Activated T-helper 1 cell treated with anti-CD3 and anti-CD28 coated beads, Interleukin-12 subunit alpha, Interleukin-12 subunit beta, Interleukin-2, Interleukin-4 antibody, amounts not matched to agents 30 ng/mL and 10 ng/mL and 1 ng/mL, durations not matched to agents 14 hours and 24 hours and 36 hours (primary cell): ENCODE measurements around the gene ALG2. TPM values are rescaled to one million over a fixed set of nuclear protein-coding genes. Genes with fewer than 3 reads are reported as not detected.

Experiments used
- DNase-seq: peaks from one replicate; pipeline ENCODE4 v3.0.0; 2021; ENCODE audit warnings: low spot score
- H3K27ac Mint-ChIP-seq: one replicate; pipeline ENCODE4 v1.8.0; 2021; ENCODE audit warnings: mild to moderate bottlenecking, mixed read lengths
- H3K27me3 Mint-ChIP-seq: one replicate; pipeline ENCODE4 v1.8.0; 2022; ENCODE audit warnings: mild to moderate bottlenecking, moderate library complexity, mixed read lengths; ENCODE audit not compliant: insufficient read depth
- H3K36me3 Mint-ChIP-seq: one replicate; pipeline ENCODE4 v1.8.0; 2021; ENCODE audit warnings: low read depth, mixed read lengths
- H3K4me1 Mint-ChIP-seq: one replicate; pipeline ENCODE4 v1.8.0; 2021; ENCODE audit warnings: low read depth, mixed read lengths
- H3K4me3 Mint-ChIP-seq: one replicate; pipeline ENCODE4 v1.8.0; 2021; ENCODE audit warnings: mild to moderate bottlenecking, moderate library complexity, mixed read lengths
- H3K9me3 Mint-ChIP-seq: one replicate; pipeline ENCODE4 v1.8.0; 2021; ENCODE audit warnings: mixed read lengths
- intact Hi-C: fragments of 100-400 bp; cut with micrococcal nuclease; formaldehyde crosslinking; loops from one replicate; pipeline ENCODE4 v1.15.1; 2024
- total RNA-seq: library from RNA; stranded (reverse); gene quantifications from 2 replicates; pipeline ENCODE4 v1.2.3, GENCODE V29; 2022

Gene ALG2, protein sequence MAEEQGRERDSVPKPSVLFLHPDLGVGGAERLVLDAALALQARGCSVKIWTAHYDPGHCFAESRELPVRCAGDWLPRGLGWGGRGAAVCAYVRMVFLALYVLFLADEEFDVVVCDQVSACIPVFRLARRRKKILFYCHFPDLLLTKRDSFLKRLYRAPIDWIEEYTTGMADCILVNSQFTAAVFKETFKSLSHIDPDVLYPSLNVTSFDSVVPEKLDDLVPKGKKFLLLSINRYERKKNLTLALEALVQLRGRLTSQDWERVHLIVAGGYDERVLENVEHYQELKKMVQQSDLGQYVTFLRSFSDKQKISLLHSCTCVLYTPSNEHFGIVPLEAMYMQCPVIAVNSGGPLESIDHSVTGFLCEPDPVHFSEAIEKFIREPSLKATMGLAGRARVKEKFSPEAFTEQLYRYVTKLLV
- 37.6 and 39.7 TPM in 2 replicates for total RNA-seq

DNA sequence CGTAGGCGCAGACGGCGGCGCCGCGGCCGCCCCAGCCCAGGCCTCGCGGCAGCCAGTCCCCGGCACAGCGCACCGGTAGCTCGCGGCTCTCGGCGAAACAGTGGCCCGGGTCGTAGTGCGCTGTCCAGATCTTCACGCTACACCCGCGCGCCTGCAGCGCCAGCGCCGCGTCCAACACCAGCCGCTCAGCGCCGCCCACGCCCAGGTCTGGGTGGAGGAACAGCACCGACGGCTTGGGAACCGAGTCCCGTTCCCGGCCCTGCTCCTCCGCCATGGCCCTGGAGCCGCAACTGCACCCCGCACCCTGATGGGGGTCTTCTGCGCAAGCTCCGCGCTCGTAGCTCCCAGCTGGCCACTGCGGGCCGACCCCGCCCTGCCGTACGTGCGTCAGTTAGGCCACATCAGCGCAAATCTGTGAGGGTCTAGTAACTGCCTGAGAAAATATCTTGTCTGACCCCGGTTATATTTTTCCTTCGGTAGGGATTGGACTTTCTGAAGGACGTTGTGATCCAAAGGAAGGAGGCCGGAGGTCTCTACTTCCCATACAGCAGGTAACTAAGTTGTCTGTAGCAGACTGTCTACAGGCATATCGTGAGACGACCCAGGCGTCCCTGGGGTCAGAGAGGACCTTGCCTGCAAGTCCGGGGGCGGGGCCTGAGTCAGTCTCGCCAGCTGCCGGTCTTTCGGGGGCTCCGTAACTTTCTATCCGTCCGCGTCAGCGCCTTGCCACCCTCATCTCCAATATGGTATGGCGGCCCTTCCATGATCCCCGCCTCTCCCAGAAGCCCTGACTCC, at the start of gene ALG2, which contains the start of gene SEC61B:
TSS of gene ALG2 (minus strand) at position 322 of the 795 bp plus-strand sequence. CDS start at position 274, 48 bp downstream.
TSS of gene SEC61B (plus strand) at position 662 of the 795 bp plus-strand sequence. CDS start at position 744, 82 bp downstream.
- H3K27me3 Mint-ChIP-seq, result no peaks in the 10 kb centered on the region
- peaks cover 67% of the 10 kb centered on the region for H3K4me1 Mint-ChIP-seq
- intact Hi-C loops, result loop anchor here (1.0 to 10.0 kb wide), 12 partner anchors 14 to 1375 kb away; partner anchors contain the start of genes INVS, TEX10, TGFBR1 and TRIM14
- peak; percentile 89 for DNase-seq
- H3K9me3 Mint-ChIP-seq, result no peaks in the 10 kb centered on the region
- H3K27ac Mint-ChIP-seq, result peak within 1 kb of the TSS; percentile 98
- peaks cover 58% of the 10 kb centered on the region for H3K36me3 Mint-ChIP-seq
- peak within 1 kb of the TSS; percentile 99 for H3K4me3 Mint-ChIP-seq

DNA sequence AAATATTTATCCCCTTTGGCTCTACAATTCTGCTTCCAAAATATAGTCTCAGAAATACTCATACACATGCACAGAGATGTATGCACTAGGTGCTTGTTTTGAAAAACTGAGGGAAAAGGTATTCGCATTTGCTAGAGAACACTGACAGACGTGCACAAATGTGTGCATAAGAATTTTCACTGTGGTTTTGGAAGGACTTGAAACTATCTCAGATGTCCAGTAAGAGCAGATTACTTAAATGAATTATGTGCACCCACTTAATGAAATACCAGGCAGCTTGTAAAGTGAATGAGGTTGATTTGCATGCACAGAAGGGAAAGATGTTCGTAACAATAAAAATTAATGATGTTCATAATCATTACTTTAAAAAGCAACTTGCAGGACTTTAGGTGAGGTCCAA, 48.7 kb upstream of the ALG2 start:
- H3K27ac Mint-ChIP-seq, result no peak overlapping the region
- DNase-seq, result no peak
- peaks cover 16% of the 10 kb centered on the region for H3K27me3 Mint-ChIP-seq
- no peaks in the 10 kb centered on the region for H3K36me3 Mint-ChIP-seq
- no peaks in the 10 kb centered on the region for H3K9me3 Mint-ChIP-seq
- no peak overlapping the region for H3K4me3 Mint-ChIP-seq
- intact Hi-C loops, result no loop called here
- H3K4me1 Mint-ChIP-seq, result peaks cover 14% of the 10 kb centered on the region

GRCh38 chr9:99269416-99269815, 47.7 kb upstream of the ALG2 start:
- Mint-ChIP-seq H3K36me3 (no peaks in the 10 kb centered on the region), H3K27me3 (peaks cover 16% of the 10 kb centered on the region), H3K27ac (no peak overlapping the region), H3K9me3 (no peaks in the 10 kb centered on the region), H3K4me3 (no peak overlapping the region), H3K4me1 (peaks cover 14% of the 10 kb centered on the region)
- intact Hi-C loops, result loop anchor here (5.0 kb wide), 1 partner anchor 87 kb away; no protein-coding TSS in a partner anchor
- no peak for DNase-seq

DNA sequence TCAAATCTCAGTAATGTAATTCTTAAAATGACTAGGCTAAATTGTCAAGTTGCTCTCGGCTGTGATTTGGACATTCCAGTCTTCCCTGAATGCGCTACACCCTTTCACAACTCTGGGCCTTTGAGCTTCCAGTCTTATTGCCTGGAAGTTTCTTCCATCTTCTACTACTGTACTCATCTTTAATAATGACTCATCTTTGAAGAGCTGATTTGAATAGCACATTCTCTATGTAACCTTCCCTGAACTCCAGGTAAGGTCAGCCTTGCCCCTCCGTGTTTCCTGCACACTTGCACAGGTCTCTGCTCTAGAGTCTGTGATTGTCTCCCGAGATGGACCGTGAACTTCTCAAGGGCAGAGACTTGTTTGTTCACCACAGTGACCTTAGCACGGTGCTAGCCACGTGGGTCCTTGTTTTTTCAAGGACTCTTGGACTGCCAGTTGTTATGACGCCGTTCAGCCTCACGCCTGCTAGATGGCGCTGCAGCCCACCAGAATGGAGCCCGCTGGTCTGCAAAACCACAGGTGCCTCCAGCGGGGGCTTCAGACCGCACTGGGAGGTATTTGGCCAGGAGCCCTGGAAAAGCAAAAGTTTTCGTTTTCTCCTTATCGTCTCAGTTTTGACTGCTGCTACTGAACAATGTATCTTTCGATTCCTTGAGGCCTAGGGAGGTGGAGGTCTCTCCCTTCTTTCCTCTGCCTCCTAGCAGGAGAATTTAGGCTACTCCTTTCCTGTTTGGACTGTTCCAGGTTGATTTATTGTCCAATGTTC, 44.7 kb upstream of the ALG2 start:
- Mint-ChIP-seq H3K4me1 (peaks cover 14% of the 10 kb centered on the region), H3K36me3 (no peaks in the 10 kb centered on the region), H3K27ac (no peak overlapping the region), H3K4me3 (peak overlapping the region; percentile 3), H3K27me3 (peaks cover 14% of the 10 kb centered on the region), H3K9me3 (no peaks in the 10 kb centered on the region)
- intact Hi-C loops, result loop anchor here (1.0 to 5.0 kb wide), 7 partner anchors 12 to 950 kb away; partner anchors contain the start of gene SEC61B
- peak; percentile 50 for DNase-seq

DNA sequence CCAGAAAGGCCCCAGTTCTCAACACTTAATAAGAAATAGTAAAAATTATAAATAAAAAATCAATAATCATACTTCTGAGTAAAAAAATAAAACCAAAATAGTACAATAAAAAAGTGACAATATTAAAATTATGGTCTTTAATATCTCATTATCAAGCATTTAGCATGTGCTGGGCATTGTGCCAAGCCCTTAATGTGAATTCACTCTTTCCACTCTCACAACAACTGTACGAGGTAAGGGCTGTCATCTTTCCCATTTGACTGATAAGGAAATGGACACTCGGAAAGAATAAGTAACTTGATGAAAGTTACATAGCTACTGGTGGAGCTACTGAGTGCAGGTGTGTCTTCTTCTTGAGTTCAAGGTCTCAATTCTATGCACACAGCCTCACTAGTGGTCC, 43.9 kb upstream of the ALG2 start:
- Mint-ChIP-seq H3K9me3 (no peaks in the 10 kb centered on the region), H3K36me3 (no peaks in the 10 kb centered on the region), H3K27me3 (peaks cover 8% of the 10 kb centered on the region), H3K4me1 (peaks cover 14% of the 10 kb centered on the region), H3K27ac (no peak overlapping the region), H3K4me3 (no peak overlapping the region)
- DNase-seq, result no peak
- intact Hi-C loops, result loop anchor here (1.0 to 5.0 kb wide), 7 partner anchors 11 to 951 kb away; partner anchors contain the start of gene SEC61B

DNA sequence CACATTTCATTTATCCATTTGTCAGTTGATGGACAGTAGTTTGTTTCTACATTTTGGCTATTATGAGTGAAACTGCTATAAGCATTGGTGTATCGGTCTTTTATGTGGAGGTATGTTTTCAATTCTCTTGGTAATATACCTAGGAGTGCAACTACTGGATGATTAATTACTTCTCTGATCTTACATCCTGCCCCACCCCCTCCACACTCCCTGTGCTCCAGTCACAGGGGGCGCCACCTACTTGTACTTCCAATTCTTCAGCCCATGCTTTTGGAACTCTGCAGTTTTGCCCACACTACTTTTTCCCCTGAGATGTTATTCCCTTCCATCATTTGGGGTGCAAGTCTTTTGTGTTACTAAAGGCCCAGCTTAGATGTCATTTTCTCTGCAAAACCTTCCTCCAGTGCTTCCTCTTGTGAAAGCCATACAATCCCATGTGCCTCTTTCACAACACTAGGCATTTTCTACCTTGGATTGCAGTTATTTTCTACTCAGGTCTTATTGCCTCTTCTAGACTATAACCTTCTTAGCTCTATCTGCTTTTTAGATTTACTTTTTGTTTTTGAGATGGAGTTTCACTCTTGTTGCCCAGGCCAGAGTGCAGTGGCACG, 42.4 kb upstream of the ALG2 start:
- H3K4me1 Mint-ChIP-seq, result peaks cover 24% of the 10 kb centered on the region
- H3K27me3 Mint-ChIP-seq, result no peaks in the 10 kb centered on the region
- no peak for DNase-seq
- H3K9me3 Mint-ChIP-seq, result no peaks in the 10 kb centered on the region
- no peak overlapping the region for H3K27ac Mint-ChIP-seq
- intact Hi-C loops, result no loop called here
- no peaks in the 10 kb centered on the region for H3K36me3 Mint-ChIP-seq
- H3K4me3 Mint-ChIP-seq, result no peak overlapping the region

DNA sequence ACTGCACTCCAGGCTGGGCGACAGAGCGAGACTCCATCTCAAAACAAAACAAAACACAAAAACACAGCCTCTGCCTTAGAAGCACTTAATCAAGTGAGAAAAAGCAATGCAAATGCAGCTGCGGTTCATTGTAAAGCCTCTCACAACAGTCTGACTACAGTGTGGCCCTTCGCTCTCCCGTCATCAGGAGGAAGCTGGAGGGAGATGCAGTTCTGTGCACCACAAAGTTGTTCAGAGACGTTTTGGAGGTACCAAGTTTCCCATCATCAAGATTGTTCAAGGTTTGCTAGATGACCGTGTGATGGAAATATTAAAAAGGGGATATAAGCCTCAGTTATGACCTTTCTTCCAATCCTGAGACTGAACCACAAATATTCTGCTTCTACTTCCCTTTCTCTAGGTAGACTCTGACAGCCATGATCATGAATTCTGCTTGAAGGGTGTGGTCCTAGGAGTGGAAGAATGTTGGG, 41.2 kb upstream of the ALG2 start:
- H3K9me3 Mint-ChIP-seq, result no peaks in the 10 kb centered on the region
- no peak overlapping the region for H3K4me3 Mint-ChIP-seq
- H3K4me1 Mint-ChIP-seq, result peaks cover 24% of the 10 kb centered on the region
- intact Hi-C loops, result no loop called here
- H3K36me3 Mint-ChIP-seq, result no peaks in the 10 kb centered on the region
- DNase-seq, result no peak
- H3K27me3 Mint-ChIP-seq, result no peaks in the 10 kb centered on the region
- H3K27ac Mint-ChIP-seq, result no peak overlapping the region

GRCh38 chr9:99261923-99262322, 40.2 kb upstream of the ALG2 start:
- no peak overlapping the region for H3K4me3 Mint-ChIP-seq
- no peaks in the 10 kb centered on the region for H3K9me3 Mint-ChIP-seq
- intact Hi-C loops, result no loop called here
- peaks cover 20% of the 10 kb centered on the region for H3K4me1 Mint-ChIP-seq
- no peak overlapping the region for H3K27ac Mint-ChIP-seq
- H3K27me3 Mint-ChIP-seq, result no peaks in the 10 kb centered on the region
- DNase-seq, result no peak
- no peaks in the 10 kb centered on the region for H3K36me3 Mint-ChIP-seq

- DNase-seq, result peak; percentile 43
- Mint-ChIP-seq H3K27ac (peak overlapping the region; percentile 81), H3K4me1 (peaks cover 30% of the 10 kb centered on the region), H3K9me3 (no peaks in the 10 kb centered on the region), H3K36me3 (no peaks in the 10 kb centered on the region), H3K4me3 (peak overlapping the region; percentile 59), H3K27me3 (no peaks in the 10 kb centered on the region)
- intact Hi-C loops, result no loop called here
Observed at GRCh38 chr9:99259231-99259918, 37.6 kb upstream of the ALG2 start.

GRCh38 chr9:99257723-99258389, 36.1 kb upstream of the ALG2 start:
- intact Hi-C loops, result no loop called here
- H3K27me3 Mint-ChIP-seq, result no peaks in the 10 kb centered on the region
- peaks cover 45% of the 10 kb centered on the region for H3K4me1 Mint-ChIP-seq
- H3K27ac Mint-ChIP-seq, result no peak overlapping the region
- H3K36me3 Mint-ChIP-seq, result no peaks in the 10 kb centered on the region
- no peaks in the 10 kb centered on the region for H3K9me3 Mint-ChIP-seq
- no peak overlapping the region for H3K4me3 Mint-ChIP-seq
- DNase-seq, result no peak

DNA sequence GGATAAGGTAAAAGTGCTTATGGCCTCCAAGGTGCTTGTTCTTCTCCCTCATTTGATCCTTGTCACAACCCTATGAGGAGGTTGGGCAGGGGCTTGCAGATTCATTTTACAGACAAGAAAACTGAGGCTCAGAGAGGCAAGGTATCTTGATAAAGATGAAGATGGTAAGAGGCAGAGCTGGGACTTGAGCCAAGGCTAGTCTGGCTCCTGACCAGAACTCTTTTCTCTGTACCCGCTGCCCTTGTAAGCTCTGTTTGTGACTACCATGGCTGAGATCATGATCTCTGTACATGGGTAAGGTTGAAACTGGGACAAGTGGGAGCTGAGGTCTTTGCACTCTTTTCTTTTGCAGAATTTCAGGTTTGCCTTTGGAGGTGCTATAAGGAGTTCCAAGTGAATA, 33.9 kb upstream of the ALG2 start:
- H3K4me1 Mint-ChIP-seq, result peaks cover 55% of the 10 kb centered on the region
- H3K4me3 Mint-ChIP-seq, result no peak overlapping the region
- DNase-seq, result no peak
- H3K9me3 Mint-ChIP-seq, result no peaks in the 10 kb centered on the region
- H3K36me3 Mint-ChIP-seq, result no peaks in the 10 kb centered on the region
- intact Hi-C loops, result no loop called here
- H3K27me3 Mint-ChIP-seq, result no peaks in the 10 kb centered on the region
- no peak overlapping the region for H3K27ac Mint-ChIP-seq
